NCI-H2227 (cell line): Measurements from ENCODE around the gene AKAP13.
"Not testable (repeated sequence)": the region's sequence is repeated elsewhere in the genome, so short reads cannot be mapped to it uniquely, and the experiment has no call there.

ENCODE experiments used
- DNase-seq: peaks from one replicate; lab custom pipeline; 2025; ENCODE audit not compliant: unreplicated experiment; lab: John Stamatoyannopoulos, UW

The AKAP13 gene

DNA sequence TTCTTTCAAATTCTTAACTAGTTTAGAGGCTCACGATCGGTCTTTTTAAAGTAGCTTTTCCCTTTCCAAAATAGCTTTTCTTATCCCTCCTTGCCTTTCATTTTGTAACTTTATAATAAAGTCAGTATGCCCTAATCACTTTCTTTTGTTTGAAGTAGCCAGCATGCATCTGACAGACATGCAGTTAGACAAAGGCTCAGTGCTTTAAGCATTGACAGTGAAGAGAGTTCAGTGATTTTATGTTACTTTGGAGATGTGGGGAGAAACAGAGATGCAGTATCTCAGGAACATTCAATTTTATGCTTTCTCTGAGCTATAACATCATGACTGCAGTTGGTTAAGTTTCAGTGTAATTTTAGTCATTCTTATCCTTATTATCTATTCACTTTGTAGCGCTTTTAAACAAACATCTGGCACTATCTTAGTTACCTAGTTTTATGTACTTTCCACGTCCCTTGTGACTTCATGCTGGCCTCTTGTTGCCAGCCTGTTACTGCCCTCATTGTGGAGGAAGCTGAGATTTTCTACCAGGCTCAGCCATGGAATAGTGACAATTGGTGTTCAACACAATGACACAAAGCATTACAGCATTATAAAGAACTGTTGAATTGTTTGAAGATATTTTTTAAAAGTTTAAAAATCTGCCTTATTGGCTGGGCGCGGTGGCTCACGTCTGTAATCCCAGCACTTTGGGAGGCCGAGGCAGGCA lies 90.3 kb downstream of the AKAP13 start:
- no peak for DNase-seq

DNA sequence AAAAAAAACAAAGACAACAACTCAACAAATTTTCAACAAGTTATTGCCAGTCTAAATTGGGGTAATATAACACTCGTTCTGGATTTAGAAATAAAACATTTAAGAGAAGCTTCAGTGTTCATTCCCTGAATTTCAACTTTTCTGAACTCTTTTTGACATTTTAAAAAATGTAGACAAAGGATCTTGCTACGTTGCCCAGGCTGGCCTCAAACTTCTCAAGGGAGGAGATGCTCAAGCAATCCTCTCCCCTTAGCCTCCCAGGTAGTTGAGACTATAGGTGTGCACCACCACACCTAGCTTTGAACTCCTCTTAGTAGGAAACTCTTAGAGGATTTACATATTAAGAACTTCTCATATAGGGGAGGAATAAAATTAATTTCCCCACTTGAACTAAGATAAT lies 91.9 kb downstream of the AKAP13 start:
- DNase-seq, result no peak

DNA sequence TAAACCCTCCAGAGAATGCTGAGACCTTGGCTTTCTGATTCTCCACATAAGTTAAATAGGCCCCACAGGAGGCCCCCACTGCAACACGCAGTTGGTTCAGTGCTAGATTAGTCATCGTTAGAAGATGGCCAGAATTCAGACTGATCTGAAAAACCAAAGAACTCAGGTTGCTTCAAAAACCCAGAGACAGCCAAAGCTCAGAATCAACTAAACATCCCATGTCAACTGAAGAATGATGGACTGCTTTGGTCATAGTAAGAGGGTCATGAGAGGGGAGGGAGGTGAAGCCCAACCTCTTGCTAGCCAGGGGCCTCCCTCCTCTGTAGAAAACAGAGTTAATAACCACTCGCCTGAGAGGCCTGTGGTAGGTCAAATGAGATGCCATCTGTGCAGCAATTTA lies 93.1 kb downstream of the AKAP13 start:
- peak; percentile 66 for DNase-seq

GRCh38 chr15:85474700-85475316 lies 94.4 kb downstream of the AKAP13 start:
- DNase-seq, result no peak

DNA sequence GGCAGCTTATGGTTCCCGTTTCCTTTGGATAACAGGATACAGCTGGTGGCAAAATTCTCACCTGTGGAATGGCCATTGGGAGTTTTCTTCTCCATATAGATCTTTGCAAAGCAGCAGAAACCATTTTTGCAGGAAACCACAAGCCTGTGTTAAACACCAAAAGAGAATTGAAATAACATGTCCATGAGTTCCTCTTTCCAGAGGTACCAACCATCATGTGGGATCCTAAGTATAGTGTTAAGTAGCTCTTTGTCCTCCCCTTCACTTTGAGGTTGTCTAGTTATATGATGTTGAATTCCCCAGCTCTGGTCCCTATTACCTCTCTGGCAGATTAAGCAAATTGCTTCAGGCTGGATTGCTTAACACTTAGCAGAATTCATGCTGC lies 94.9 kb downstream of the AKAP13 start:
- no peak for DNase-seq

- no peak for DNase-seq
Observed at GRCh38 chr15:85475711-85476110, 95.3 kb downstream of the AKAP13 start.

GRCh38 chr15:85477061-85477460 lies 96.7 kb downstream of the AKAP13 start:
- DNase-seq, result no peak

DNA sequence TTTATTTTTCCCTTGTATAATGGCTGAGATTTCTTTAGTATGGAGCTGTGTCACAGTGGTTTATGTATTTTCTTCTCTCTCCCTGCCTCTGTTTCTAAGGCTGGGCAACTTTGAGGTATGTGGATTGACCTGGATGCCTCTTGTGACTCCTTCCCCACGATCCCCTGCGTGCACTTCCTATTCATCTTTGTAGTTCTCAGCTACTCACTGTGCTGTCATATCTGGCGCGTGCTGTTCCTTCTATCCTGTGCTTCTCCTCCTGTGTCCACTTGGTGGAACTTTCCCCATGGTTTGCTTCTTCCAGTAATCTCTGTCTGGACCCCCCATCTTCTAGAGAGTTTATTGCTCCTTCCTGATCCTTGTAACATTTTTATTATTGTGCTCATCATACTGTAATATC lies 97.3 kb downstream of the AKAP13 start:
- no peak for DNase-seq

DNA sequence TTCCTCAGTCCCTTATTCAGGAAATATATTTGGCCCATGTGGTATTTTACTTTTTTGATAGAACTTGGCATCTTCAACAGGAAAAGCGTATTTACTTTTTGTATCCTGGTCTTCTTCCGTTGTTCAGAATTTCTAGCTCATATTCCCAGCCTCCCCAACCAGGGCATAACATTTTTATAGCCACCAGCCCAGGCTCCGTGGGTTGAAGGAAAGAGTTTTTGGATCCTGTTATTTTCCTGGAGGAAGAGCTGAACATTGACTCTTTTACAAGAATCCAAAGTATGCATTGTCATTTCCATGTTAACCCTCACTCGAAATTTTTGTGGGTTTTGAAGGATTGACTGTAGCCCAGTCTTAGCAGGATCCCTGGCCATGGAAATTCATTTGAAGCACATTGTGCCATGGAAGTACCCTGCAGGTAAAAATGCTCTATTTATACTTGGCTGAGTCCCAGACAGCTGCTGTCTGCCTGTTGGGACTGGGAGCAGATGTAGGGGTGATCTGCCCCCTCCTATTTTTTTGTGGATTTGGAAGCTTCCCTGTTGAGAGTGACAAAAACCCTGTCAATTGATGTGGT lies 98.8 kb downstream of the AKAP13 start:
- no peak for DNase-seq

DNA sequence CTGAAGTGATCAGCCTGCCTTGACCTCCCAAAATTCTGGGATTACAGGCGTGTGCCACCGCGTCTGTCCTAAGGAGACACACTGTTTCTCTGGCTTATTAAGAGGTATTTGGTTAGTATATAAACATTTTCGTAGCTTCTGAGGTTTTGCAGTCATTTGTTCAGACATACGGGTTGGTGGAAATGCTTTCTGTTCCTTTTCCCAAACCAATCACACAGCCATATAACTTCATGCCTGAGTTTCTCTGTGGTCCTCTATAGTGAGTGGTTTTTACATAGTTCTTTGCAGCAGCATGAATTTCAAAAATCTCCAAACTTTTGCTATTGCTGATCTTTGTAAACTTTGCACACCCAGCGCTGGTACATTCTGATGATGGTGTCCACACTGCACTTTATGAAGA lies 100.5 kb downstream of the AKAP13 start:
- no peak for DNase-seq

- DNase-seq, result not testable (repeated sequence)
Observed at GRCh38 chr15:85481543-85481942, 101.1 kb downstream of the AKAP13 start.

GRCh38 chr15:85482894-85483293 lies 102.5 kb downstream of the AKAP13 start:
- no peak for DNase-seq

- not testable (repeated sequence) for DNase-seq
Observed at GRCh38 chr15:85483955-85484354, 103.6 kb downstream of the AKAP13 start.

- DNase-seq, result not testable (repeated sequence)
Observed at GRCh38 chr15:85484923-85485322, 104.5 kb downstream of the AKAP13 start.

DNA sequence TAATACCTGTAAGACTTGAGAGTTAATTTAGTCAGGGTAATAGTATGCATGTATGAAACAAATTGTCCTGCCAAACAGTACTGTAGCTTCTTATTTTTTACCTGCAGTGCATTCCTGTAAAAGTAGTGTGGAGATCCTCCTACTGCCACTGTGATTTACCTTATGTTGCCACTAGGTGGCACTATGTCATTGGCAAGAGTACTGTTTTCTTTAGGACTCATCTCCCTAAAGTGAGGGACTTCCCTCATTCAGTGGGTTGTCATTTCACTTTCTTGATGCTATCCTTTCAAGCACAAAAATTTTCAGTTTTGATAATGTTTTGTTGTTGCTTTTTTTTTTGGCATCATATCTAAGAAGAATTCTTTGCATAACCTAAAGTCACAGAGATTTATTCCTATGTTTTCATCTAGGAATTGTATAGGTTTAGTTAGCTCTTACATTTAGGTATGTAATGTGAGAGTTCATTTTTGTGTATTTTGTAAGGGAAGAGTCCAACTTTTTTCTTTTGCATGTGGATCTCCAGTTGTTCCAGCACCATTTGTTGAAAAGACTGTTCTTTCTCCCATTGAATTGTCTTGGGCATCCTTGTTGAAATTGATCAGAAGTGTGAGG lies 105.7 kb downstream of the AKAP13 start:
- DNase-seq, result peak; percentile 77

DNA sequence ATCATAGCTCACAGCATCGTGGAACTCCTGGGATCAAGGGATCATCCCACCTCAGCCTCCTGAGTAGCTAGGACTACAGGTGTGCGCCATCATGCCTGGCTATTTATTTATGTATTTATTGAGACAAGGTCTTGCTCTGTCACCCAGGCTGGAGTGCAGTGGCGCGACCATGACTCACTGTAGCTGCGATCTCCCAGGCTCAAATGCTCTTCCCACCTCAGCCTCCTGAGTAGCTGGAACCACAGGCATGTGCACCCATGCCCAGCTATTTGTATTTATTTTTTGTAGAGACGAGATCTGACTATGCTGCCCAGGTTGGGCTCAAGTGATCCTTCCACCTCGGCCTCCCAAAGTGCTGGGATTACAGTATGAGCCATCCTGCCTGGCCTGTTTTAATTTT lies 107.4 kb downstream of the AKAP13 start:
- not testable (repeated sequence) for DNase-seq

DNA sequence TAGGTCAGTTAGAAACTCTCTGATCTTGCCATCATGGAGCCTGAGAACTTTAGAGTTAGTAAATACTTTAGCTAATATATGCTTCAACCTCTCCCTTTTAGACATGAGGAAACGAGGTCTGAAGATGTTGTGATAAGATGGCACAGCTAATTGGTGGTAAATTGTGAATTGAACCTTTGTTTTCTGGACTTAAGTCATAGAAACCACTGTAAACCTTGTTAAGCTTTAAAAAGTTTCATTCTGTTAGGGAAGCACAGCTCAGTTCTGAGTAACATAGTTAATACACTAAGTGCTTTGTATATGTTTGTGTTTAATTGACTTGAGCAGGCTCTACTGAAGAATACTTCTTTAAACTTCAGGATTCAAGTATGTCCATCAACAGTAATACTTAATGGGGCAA lies 108.6 kb downstream of the AKAP13 start:
- no peak for DNase-seq

DNA sequence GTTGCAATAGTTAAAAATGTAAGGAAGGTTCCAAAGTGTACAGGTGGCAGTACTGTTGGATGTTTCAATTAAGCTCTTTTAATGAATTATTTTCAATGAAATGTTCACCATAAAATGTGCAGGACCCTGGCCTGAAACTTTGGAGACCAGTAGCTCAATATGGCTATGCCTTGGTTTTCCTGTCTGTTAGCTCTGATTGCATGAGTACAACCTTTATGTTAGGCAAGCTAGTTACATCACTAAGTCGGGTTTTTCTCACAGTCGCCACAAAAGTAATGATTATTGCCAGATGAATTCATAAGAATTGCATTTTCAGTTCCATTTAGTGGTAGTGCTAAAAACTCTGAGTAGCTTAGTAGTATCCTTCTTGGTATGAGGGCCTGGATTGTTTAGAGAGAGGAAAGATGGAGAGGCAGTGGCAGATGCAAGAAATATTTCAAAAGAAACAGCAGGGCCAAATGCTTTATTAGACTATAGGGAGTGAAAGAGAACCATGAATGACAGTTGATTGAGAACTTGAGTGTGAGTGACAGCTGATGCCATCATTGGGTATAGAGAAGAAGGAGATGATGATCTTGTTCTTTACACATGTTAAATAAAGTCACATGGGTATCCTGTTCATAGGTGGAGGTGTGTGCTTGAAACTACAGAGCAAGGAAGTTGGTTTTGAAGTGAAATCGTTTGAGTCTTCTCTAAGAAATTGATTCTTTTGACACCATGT lies 109.5 kb downstream of the AKAP13 start:
- no peak for DNase-seq

- DNase-seq, result no peak
Observed at GRCh38 chr15:85490856-85491255, 110.5 kb downstream of the AKAP13 start.

DNA sequence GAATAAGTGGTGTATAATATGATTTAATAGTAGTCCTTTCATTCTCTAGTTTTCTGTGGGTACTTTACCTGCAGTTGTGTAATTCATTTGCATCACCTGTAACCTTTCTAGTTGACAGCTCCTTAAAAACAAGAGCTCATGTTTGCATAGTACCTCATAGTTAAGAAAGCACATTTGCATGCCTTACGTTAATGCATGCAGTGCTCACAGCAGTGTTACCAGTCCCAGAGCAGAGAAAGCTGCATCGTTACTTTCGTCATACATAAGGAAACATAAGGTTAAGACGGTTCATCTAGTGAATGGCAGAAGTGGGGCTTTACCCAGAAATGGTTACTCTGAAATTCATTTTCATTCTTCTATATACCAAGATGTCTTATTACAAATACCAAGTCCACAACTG lies 111.3 kb downstream of the AKAP13 start:
- DNase-seq, result no peak

DNA sequence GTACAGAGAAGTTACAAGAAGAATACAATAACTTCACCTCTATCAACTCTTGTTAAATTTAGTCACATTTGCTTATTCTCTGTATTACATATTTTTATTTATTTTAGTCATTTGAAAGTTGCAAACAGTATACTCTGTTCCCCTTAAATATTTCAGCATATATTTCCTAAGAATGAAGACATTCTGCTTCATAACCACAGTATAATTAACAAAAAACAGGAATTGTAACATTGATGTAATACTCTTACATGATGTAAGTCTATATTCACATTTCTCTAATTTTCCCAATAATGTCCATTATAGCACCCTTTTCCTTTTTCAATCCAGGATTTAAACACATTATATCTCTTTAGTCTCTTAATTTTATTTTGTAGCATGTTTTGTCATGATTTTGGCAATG lies 112.0 kb downstream of the AKAP13 start:
- no peak for DNase-seq

- DNase-seq, result no peak
Observed at GRCh38 chr15:85493260-85493659, 112.9 kb downstream of the AKAP13 start.
